Activated CD8-positive, alpha-beta memory T cell treated with anti-CD3 and anti-CD28 coated beads for 24 hours (primary cell): ENCODE measurements around the gene PRH1.

ENCODE experiments used
- DNase-seq: peaks from one replicate; pipeline ENCODE4 v3.0.0-alpha.2; 2020

PRH1 gene

GRCh38 chr12:10884086-10884725 is at the start of gene PRH1:
TSS of gene PRH1 (minus strand) at chr12:10884255. CDS start at chr12:10884217, 38 bp downstream.
- DNase-seq = no peak

- no peak for DNase-seq
Measured at GRCh38 chr12:10928746-10929286, 44.8 kb upstream of the PRH1 start, which contains the start of gene PRH2. TSS of gene PRH2 (plus strand) at chr12:10929236. CDS start at chr12:10929274, 38 bp downstream.

GRCh38 chr12:10926269-10926668 is 42.2 kb upstream of the PRH1 start:
- DNase-seq = no peak

GRCh38 chr12:10919809-10920208 is 35.8 kb upstream of the PRH1 start:
- DNase-seq = no peak

- DNase-seq = no peak
Measured at GRCh38 chr12:10910380-10910779, 26.3 kb upstream of the PRH1 start.

GRCh38 chr12:10909462-10909861 is 25.4 kb upstream of the PRH1 start, which contains the start of gene TAS2R13:
TSS of gene TAS2R13 (minus strand) at chr12:10909562. CDS start at chr12:10909298, 264 bp downstream.
- no peak for DNase-seq

- no peak for DNase-seq
Measured at GRCh38 chr12:10904686-10905085, 20.6 kb upstream of the PRH1 start.

GRCh38 chr12:10901427-10901826 is 17.4 kb upstream of the PRH1 start:
- no peak for DNase-seq

- DNase-seq = no peak
Measured at GRCh38 chr12:10900972-10901371, 16.9 kb upstream of the PRH1 start.

GRCh38 chr12:10900530-10900929 is 16.5 kb upstream of the PRH1 start:
- DNase-seq = no peak

GRCh38 chr12:10896854-10897253 is 12.8 kb upstream of the PRH1 start:
- no peak for DNase-seq

- no peak for DNase-seq
Measured at GRCh38 chr12:10891937-10892336, 7.9 kb upstream of the PRH1 start.

GRCh38 chr12:10889226-10889625 is 5.2 kb upstream of the PRH1 start:
- DNase-seq = no peak

GRCh38 chr12:10873378-10873777 is 10.7 kb downstream of the PRH1 start:
- DNase-seq = no peak

GRCh38 chr12:10867381-10867780 is 16.7 kb downstream of the PRH1 start:
- no peak for DNase-seq

- DNase-seq = no peak
Measured at GRCh38 chr12:10863512-10864218, 20.4 kb downstream of the PRH1 start.

- DNase-seq = no peak
Measured at GRCh38 chr12:10861366-10861765, 22.7 kb downstream of the PRH1 start.

GRCh38 chr12:10855807-10856206 is 28.2 kb downstream of the PRH1 start:
- no peak for DNase-seq

- no peak for DNase-seq
Measured at GRCh38 chr12:10853776-10854175, 30.3 kb downstream of the PRH1 start.

GRCh38 chr12:10851243-10851858 is 32.7 kb downstream of the PRH1 start:
- no peak for DNase-seq

GRCh38 chr12:10849425-10849878 is 34.6 kb downstream of the PRH1 start, which contains the start of gene PRR4:
TSS of gene PRR4 (minus strand) at chr12:10849475. CDS start at chr12:10849437, 38 bp downstream.
- DNase-seq = no peak

- DNase-seq = no peak
Measured at GRCh38 chr12:10847744-10848143, 36.3 kb downstream of the PRH1 start.

- DNase-seq = no peak
Measured at GRCh38 chr12:10842862-10843261, 41.2 kb downstream of the PRH1 start.
